HepG2 (cell line): ENCODE measurements around the gene CCDC136.

Experiments
- ARID2 ChIP-seq: sonication (generic); formaldehyde crosslinking; IDR thresholded peaks from 2 replicates; pipeline ENCODE4 v1.8.1; 2022; ENCODE audit warnings: mild to moderate bottlenecking, missing genetic modification reagents, borderline replicate concordance
- CTCF ChIP-seq: sonication (generic); formaldehyde crosslinking; IDR thresholded peaks from 2 replicates; pipeline ENCODE4 v1.5.0; 2020; ENCODE audit warnings: mild to moderate bottlenecking, missing genetic modification reagents, moderate library complexity
- FOXC1 ChIP-seq: sonication (generic); formaldehyde crosslinking; IDR thresholded peaks from 2 replicates; pipeline ENCODE4 v1.8.0; 2022; ENCODE audit warnings: mild to moderate bottlenecking, missing genetic modification reagents, borderline replicate concordance
- JUNB ChIP-seq: sonication (generic); formaldehyde crosslinking; IDR thresholded peaks from 2 replicates; pipeline ENCODE4 v1.8.0; 2022; ENCODE audit warnings: missing genetic modification reagents, mild to moderate bottlenecking, borderline replicate concordance
- POLR2A ChIP-seq, 2 experiments: IDR thresholded peaks; 2 replicates each; pipeline ENCODE4 v1.6.1; 2011; ENCODE audit warnings: low read depth in 2 of 2, low read length in 2 of 2, mild to moderate bottlenecking in 1 of 2, moderate library complexity in 1 of 2; ENCODE audit not compliant: insufficient read depth in 1 of 2
- SMC3 ChIP-seq: IDR thresholded peaks from 2 replicates; pipeline ENCODE4 v1.6.1; 2011; ENCODE audit warnings: low read length, improper control_type of control experiment

DNA sequence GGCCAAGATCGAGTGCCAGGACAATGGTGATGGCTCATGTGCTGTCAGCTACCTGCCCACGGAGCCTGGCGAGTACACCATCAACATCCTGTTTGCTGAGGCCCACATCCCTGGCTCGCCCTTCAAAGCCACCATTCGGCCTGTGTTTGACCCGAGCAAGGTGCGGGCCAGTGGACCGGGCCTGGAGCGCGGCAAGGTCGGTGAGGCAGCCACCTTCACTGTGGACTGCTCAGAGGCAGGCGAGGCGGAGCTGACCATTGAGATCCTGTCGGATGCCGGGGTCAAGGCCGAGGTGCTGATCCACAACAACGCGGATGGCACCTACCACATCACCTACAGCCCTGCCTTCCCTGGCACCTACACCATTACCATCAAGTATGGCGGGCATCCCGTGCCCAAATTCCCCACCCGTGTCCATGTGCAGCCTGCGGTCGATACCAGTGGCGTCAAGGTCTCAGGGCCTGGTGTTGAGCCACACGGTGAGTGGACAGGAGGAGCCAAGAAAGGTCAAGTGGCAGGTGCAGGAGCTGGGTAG is 53.1 kb downstream of the CCDC136 start:
- TF ChIP-seq JUNB (CRISPR knock-in tag) (no peak), FOXC1 (no peak), CTCF (CRISPR knock-in tag) (no peak), SMC3 (no peak), ARID2 (no peak), POLR2A (IDR thresholded peaks at IDR 0.05; ENCODE audit: insufficient read depth in 1 of 2, low read depth in 2 of 2, low read length in 2 of 2) (no peak)
